IMR-90 (cell line): Measurements from ENCODE around the gene MTCL1. TPM values are rescaled to one million over a fixed set of nuclear protein-coding genes. Genes with fewer than 3 reads are reported as not detected.
A peak's percentile ranks its signal among the peaks of the same experiment; 100 is the strongest.

ENCODE experiments used
- ATAC-seq: fragments of 200-7000 bp; cut with Tn5 transposase; 2 replicates; pipeline ENCODE4 v1.9.1; 2020; ENCODE audit warnings: low read depth, mild to moderate bottlenecking, moderate library complexity
- BruUV-seq: library from RNA; stranded (reverse); fragments of 400-500 nt; replicated peaks from 2 replicates; lab custom pipeline; 2021; lab: Mats Ljungman, UMichigan
- CTCF ChIA-PET: fragments of 300-600 bp; formaldehyde crosslinking; extraction: SDS; loops from one replicate; lab custom pipeline; 2021; ENCODE audit warnings: antibody characterized with exemption; lab: Yijun Ruan, JAX
- POLR2A ChIA-PET: fragments of 300-600 bp; sonication (Branson Sonifier 250); formaldehyde crosslinking; loops from one replicate; lab custom pipeline; 2022; ENCODE audit warnings: antibody characterized with exemption; ENCODE audit not compliant: unreplicated experiment; lab: Charles Lee
- DNase-seq: peaks from one replicate; pipeline ENCODE4 v3.0.0; 2013
- H2AFZ ChIP-seq: replicated peaks from 2 replicates; pipeline ENCODE3; 2013; ENCODE audit warnings: low read length, mild to moderate bottlenecking; ENCODE audit not compliant: poor library complexity
- H2AK5ac ChIP-seq: 2 replicates; pipeline ENCODE4 v1.6.1; 2013; ENCODE audit warnings: low read depth, low read length, inconsistent platforms
- H2AK9ac ChIP-seq: replicated peaks from 2 replicates; pipeline ENCODE3; 2013; ENCODE audit warnings: mild to moderate bottlenecking, low read depth, low read length, moderate library complexity; ENCODE audit not compliant: poor library complexity
- H2BK120ac ChIP-seq: 2 replicates; pipeline ENCODE4 v1.6.1; 2013; ENCODE audit warnings: low read depth, low read length, inconsistent platforms
- H2BK15ac ChIP-seq: 3 replicates; pipeline ENCODE4 v1.6.1; 2013; ENCODE audit warnings: low read depth, low read length, inconsistent platforms
- H2BK20ac ChIP-seq: 2 replicates; pipeline ENCODE4 v1.6.1; 2013; ENCODE audit warnings: low read depth, mild to moderate bottlenecking, inconsistent platforms, low read length, moderate library complexity
- H2BK5ac ChIP-seq: 2 replicates; pipeline ENCODE4 v1.6.1; 2013; ENCODE audit warnings: mild to moderate bottlenecking, low read depth, low read length, inconsistent platforms; ENCODE audit not compliant: poor library complexity, severe bottlenecking
- H3K14ac ChIP-seq: replicated peaks from 2 replicates; pipeline ENCODE4 v1.6.1; 2013; ENCODE audit warnings: low read depth, low read length, inconsistent platforms
- H3K18ac ChIP-seq: 2 replicates; pipeline ENCODE4 v1.6.1; 2013; ENCODE audit warnings: low read depth, low read length, control low read depth
- H3K23ac ChIP-seq: 2 replicates; pipeline ENCODE4 v1.6.1; 2013; ENCODE audit warnings: low read depth, low read length, inconsistent platforms
- H3K27ac ChIP-seq: 2 replicates; pipeline ENCODE4 v1.5.1; 2013; ENCODE audit warnings: mild to moderate bottlenecking, control low read depth, low read length; ENCODE audit not compliant: insufficient read depth
- H3K27me3 ChIP-seq: 2 replicates; pipeline ENCODE4 v1.6.1; 2013; ENCODE audit warnings: low read length; ENCODE audit not compliant: control insufficient read depth, insufficient read depth
- H3K36me3 ChIP-seq: 2 replicates; pipeline ENCODE4 v1.6.1; 2013; ENCODE audit warnings: low read length, mixed read lengths; ENCODE audit not compliant: control insufficient read depth, insufficient read depth
- H3K4ac ChIP-seq: 2 replicates; pipeline ENCODE4 v1.6.1; 2013; ENCODE audit warnings: low read depth, low read length, inconsistent platforms
- H3K4me1 ChIP-seq: 2 replicates; pipeline ENCODE4 v1.6.1; 2013; ENCODE audit warnings: low read length, mixed read lengths; ENCODE audit not compliant: control insufficient read depth, insufficient read depth
- H3K4me2 ChIP-seq: 2 replicates; pipeline ENCODE4 v1.6.1; 2013; ENCODE audit warnings: low read depth, mild to moderate bottlenecking, control low read depth, low read length, moderate library complexity
- H3K4me3 ChIP-seq: 2 replicates; pipeline ENCODE4 v1.5.1; 2013; ENCODE audit warnings: low read depth, mild to moderate bottlenecking, control low read depth, low read length, moderate library complexity; ENCODE audit not compliant: insufficient read depth
- H3K56ac ChIP-seq: 2 replicates; pipeline ENCODE4 v1.6.1; 2013; ENCODE audit warnings: low read length, inconsistent platforms; ENCODE audit not compliant: insufficient read depth; ENCODE audit errors: extremely low read depth
- H3K79me1 ChIP-seq, 2 experiments: 2 replicates each; pipeline ENCODE4 v1.6.1; 2013; ENCODE audit warnings: low read length in 2 of 2, inconsistent platforms in 1 of 2, low read depth in 1 of 2
- H3K9ac ChIP-seq: 2 replicates; pipeline ENCODE4 v1.6.1; 2013; ENCODE audit warnings: low read depth, low read length, control low read depth
- H3K9me1 ChIP-seq: 2 replicates; pipeline ENCODE4 v1.6.1; 2013; ENCODE audit warnings: low read length, inconsistent platforms; ENCODE audit not compliant: insufficient read depth
- H3K9me3 ChIP-seq: 2 replicates; pipeline ENCODE4 v1.6.1; 2013; ENCODE audit warnings: low read length; ENCODE audit not compliant: control insufficient read depth, insufficient read depth
- H4K20me1 ChIP-seq: 2 replicates; pipeline ENCODE4 v1.6.1; 2013; ENCODE audit warnings: low read length, inconsistent platforms; ENCODE audit not compliant: insufficient read depth
- H4K5ac ChIP-seq: 2 replicates; pipeline ENCODE4 v1.6.1; 2013; ENCODE audit warnings: mild to moderate bottlenecking, low read depth, low read length, control low read depth
- H4K8ac ChIP-seq, 2 experiments: 2 replicates each; pipeline ENCODE4 v1.6.1; 2013; ENCODE audit warnings: low read depth in 2 of 2, low read length in 2 of 2, control low read depth in 1 of 2, inconsistent platforms in 1 of 2
- H4K91ac ChIP-seq: 2 replicates; pipeline ENCODE4 v1.6.1; 2013; ENCODE audit warnings: low read depth, low read length, inconsistent platforms; ENCODE audit not compliant: insufficient read depth
- BHLHE40 ChIP-seq: fragments of 150-350 bp; IDR thresholded peaks from 2 replicates; pipeline ENCODE4 v1.6.1; 2016; ENCODE audit warnings: mild to moderate bottlenecking, low read depth, low read length
- CEBPB ChIP-seq: IDR thresholded peaks from 2 replicates; pipeline ENCODE4 v1.6.1; 2012; ENCODE audit warnings: low read depth, low read length, improper control_type of control experiment
- CHD1 ChIP-seq: IDR thresholded peaks from 2 replicates; pipeline ENCODE4 v1.6.1; 2012; ENCODE audit warnings: low read depth, low read length, improper control_type of control experiment
- CTCF ChIP-seq: conservative IDR thresholded peaks from 2 replicates; pipeline ENCODE4 v1.5.1; 2012; ENCODE audit warnings: mild to moderate bottlenecking, low read depth, low read length, improper control_type of control experiment
- ELK1 ChIP-seq: fragments of 150-350 bp; IDR thresholded peaks from 2 replicates; pipeline ENCODE4 v1.6.1; 2016; ENCODE audit warnings: low read depth, mild to moderate bottlenecking, low read length, moderate library complexity, borderline replicate concordance
- MAFK ChIP-seq: IDR thresholded peaks from 2 replicates; pipeline ENCODE4 v1.6.1; 2012; ENCODE audit warnings: low read depth, low read length, improper control_type of control experiment
- MXI1 ChIP-seq: IDR thresholded peaks from 2 replicates; pipeline ENCODE4 v1.6.1; 2012; ENCODE audit warnings: low read depth, mild to moderate bottlenecking, low read length, moderate library complexity, borderline replicate concordance
- NFE2L2 ChIP-seq: fragments of 150-350 bp; IDR thresholded peaks from 2 replicates; pipeline ENCODE4 v1.6.1; 2016; ENCODE audit warnings: low read depth, mild to moderate bottlenecking, low read length
- SMC3 ChIP-seq: fragments of 150-350 bp; IDR thresholded peaks from 2 replicates; pipeline ENCODE4 v1.6.1; 2016; ENCODE audit warnings: low read depth, mild to moderate bottlenecking, antibody characterized with exemption, low read length, moderate library complexity
- WGBS, 2 experiments: methylation state at CpG; one replicate each; pipeline versions ENCODE4 v1.1.5 to v1.1.7; 2013; ENCODE audit warnings: missing lambda C conversion rate in 2 of 2; ENCODE audit not compliant: insufficient read length in 1 of 2; ENCODE audit errors: extremely low coverage in 2 of 2; 5-methylcytosine and 5-hydroxymethylcytosine counted together
- dilution Hi-C: fragments of 300-500 bp; cut with HindIII; formaldehyde crosslinking; loops from one replicate; pipeline ENCODE4 v1.14.3; 2018; ENCODE audit warnings: low sequenced_read_pairs; ENCODE audit not compliant: unreplicated experiment
- in situ Hi-C: fragments of 300-500 bp; cut with MboI; formaldehyde crosslinking; loops from 3 replicates; pipeline ENCODE4 v1.14.3; 2019; ENCODE audit warnings: low sequenced_read_pairs, inconsistent platforms, mixed read lengths
- intact Hi-C: fragments of 100-400 bp; cut with micrococcal nuclease; formaldehyde crosslinking; loops from 2 replicates; pipeline ENCODE4 v1.10.0; 2022
- polyA plus RNA-seq, 3 experiments: library from polyadenylated mRNA; depleted of rRNA; stranded (reverse); fragments of >200 nt; gene quantifications; 2 replicates each; pipeline ENCODE4 v1.2.3, GENCODE V29; 2012; ENCODE audit warnings: low replicate concordance in 1 of 3
- total RNA-seq: library from RNA; depleted of rRNA; stranded (reverse); fragments of >200 nt; gene quantifications from 2 replicates; pipeline ENCODE4 v1.2.3, GENCODE V29; 2012

The MTCL1 gene
- total and polyA plus RNA-seq, 2 of the 4 experiments (the other 2 are of a cell fraction): 29.0 to 45.3 TPM

GRCh38 chr18:8820396-8821082 is 115.2 kb downstream of the MTCL1 start:
- Histone ChIP-seq H3K4ac (peak overlapping the region; percentile 54), H3K14ac (peak overlapping the region; percentile 69), H2BK120ac (peak overlapping the region; percentile 17), H4K91ac (peak overlapping the region; percentile 50; the same call in 1 of the 2 replicates), H3K9me1 (peaks cover 24% of the 10 kb centered on the region), H2AK5ac (peak overlapping the region; percentile 66; the same call in 1 of the 2 replicates), H2BK15ac (peak overlapping the region; percentile 49; the same call in 2 of the 3 replicates), H3K36me3 (peaks cover 70% of the 10 kb centered on the region), H3K4me1 (peaks cover 11% of the 10 kb centered on the region), H3K27ac (peak overlapping the region; percentile 46; the same call in 1 of the 2 replicates), H3K23ac (peak overlapping the region; percentile 71), H3K4me3 (no peak overlapping the region), H3K9me3 (no peaks in the 10 kb centered on the region), H2AFZ (no peak overlapping the region), H3K27me3 (no peaks in the 10 kb centered on the region), H3K9ac (0 out of 2 replicates have a peak overlapping the region, but pooled peaks have one; percentile 2), H3K79me1 (peaks cover 37 to 67% of the 10 kb centered on the region in 2 experiments), H2BK5ac (peak overlapping the region; percentile 76), H2BK20ac (peak overlapping the region; percentile 66; the same call in 1 of the 2 replicates), H3K56ac (no peak overlapping the region), H3K18ac (peak overlapping the region; percentile 45; the same call in 1 of the 2 replicates), H3K4me2 (no peak overlapping the region), H2AK9ac (peak overlapping the region; percentile 52), H4K8ac (peak overlapping the region; percentile 13 to 68; a peak in 2 of 4 replicates), H4K20me1 (no peaks in the 10 kb centered on the region), H4K5ac (peak overlapping the region; percentile 70)
- POLR2A ChIA-PET: no interaction called here
- in situ Hi-C loops: no loop called here
- TF ChIP-seq ELK1: no peak
- no peak for TF ChIP-seq MAFK
- no peak for TF ChIP-seq CHD1
- no peak for TF ChIP-seq CTCF
- TF ChIP-seq MXI1: no peak
- no peak for TF ChIP-seq BHLHE40
- TF ChIP-seq NFE2L2: no peak
- no peak for TF ChIP-seq CEBPB
- TF ChIP-seq SMC3: no peak
- intact Hi-C loops: no loop called here
- ATAC-seq (0 out of 2 replicates have a peak, but pooled peaks have one; percentile 26), DNase-seq (no peak)
- whole genome bisulfite sequencing, 2 experiments: 83% methylated on average over 4 of the region's 9 CpGs; no CpG with 5 or more reads in 1 of the 2 experiments
- CTCF ChIA-PET: no interaction called here
- dilution Hi-C loops: no loop called here
- no TSS peak for BruUV-seq
